Measurements from ENCODE around the gene PRKCB.

The PRKCB gene

GRCh38 chr16:23866621-23867020, 30.8 kb downstream of the PRKCB start:
- DNase-seq (ENCODE audit: low spot score): no peak

- no peak for DNase-seq (ENCODE audit: low spot score)
These were observed 31.8 kb downstream of the PRKCB start for GRCh38 chr16:23867566-23867965.

- no peak for DNase-seq (ENCODE audit: low spot score)
These were observed 32.4 kb downstream of the PRKCB start for GRCh38 chr16:23868136-23868535.

GRCh38 chr16:23869052-23869451, 33.3 kb downstream of the PRKCB start:
- DNase-seq (ENCODE audit: low spot score): peak; percentile 38

- DNase-seq (ENCODE audit: low spot score): no peak
These were observed 36.1 kb downstream of the PRKCB start for GRCh38 chr16:23871924-23872323.

GRCh38 chr16:23874613-23875294, 39.0 kb downstream of the PRKCB start:
- DNase-seq (ENCODE audit: low spot score): no peak

- DNase-seq (ENCODE audit: low spot score): no peak
These were observed 40.6 kb downstream of the PRKCB start for GRCh38 chr16:23876256-23876896.

GRCh38 chr16:23877107-23878070, 41.6 kb downstream of the PRKCB start:
- no peak for DNase-seq (ENCODE audit: low spot score)

GRCh38 chr16:23879735-23880373, 44.1 kb downstream of the PRKCB start:
- DNase-seq (ENCODE audit: low spot score): no peak

- DNase-seq (ENCODE audit: low spot score): no peak
These were observed 53.4 kb downstream of the PRKCB start for GRCh38 chr16:23889189-23889588.

- no peak for DNase-seq (ENCODE audit: low spot score)
These were observed 58.2 kb downstream of the PRKCB start for GRCh38 chr16:23893986-23894385.

- DNase-seq (ENCODE audit: low spot score): no peak
These were observed 59.3 kb downstream of the PRKCB start for GRCh38 chr16:23895052-23895451.

- DNase-seq (ENCODE audit: low spot score): no peak
These were observed 61.3 kb downstream of the PRKCB start for GRCh38 chr16:23896832-23897821.

- DNase-seq (ENCODE audit: low spot score): no peak
These were observed 63.1 kb downstream of the PRKCB start for GRCh38 chr16:23898682-23899430.

GRCh38 chr16:23899869-23900268, 64.1 kb downstream of the PRKCB start:
- DNase-seq (ENCODE audit: low spot score): no peak

GRCh38 chr16:23900480-23901177, 64.8 kb downstream of the PRKCB start:
- no peak for DNase-seq (ENCODE audit: low spot score)

GRCh38 chr16:23901178-23902033, 65.6 kb downstream of the PRKCB start:
- DNase-seq (ENCODE audit: low spot score): no peak

GRCh38 chr16:23902034-23902747, 66.4 kb downstream of the PRKCB start:
- DNase-seq (ENCODE audit: low spot score): no peak

All from iPS-NIHi11 (cell line).